Caco-2 (cell line): ENCODE measurements around the gene CWC22. TPM values are rescaled to one million over a fixed set of nuclear protein-coding genes. Genes with fewer than 3 reads are reported as not detected.

Source experiments
- BruUV-seq: library from RNA; stranded (reverse); fragments of 400-500 nt; replicated peaks from 2 replicates; lab custom pipeline; 2021; lab: Mats Ljungman, UMichigan
- CTCF ChIA-PET: fragments of 300-600 bp; sonication (Branson Sonifier 250); formaldehyde crosslinking; loops from one replicate; lab custom pipeline; 2022; ENCODE audit warnings: antibody characterized with exemption; lab: Charles Lee
- POLR2A ChIA-PET: fragments of 300-600 bp; sonication (Branson Sonifier 250); formaldehyde crosslinking; loops from one replicate; lab custom pipeline; 2022; ENCODE audit warnings: antibody characterized with exemption; lab: Charles Lee
- DNase-seq, 2 experiments: peaks; one replicate each; pipeline versions ENCODE4 v3.0.0 to v3.0.0-alpha.2; 2020 to 2022
- H3K27me3 ChIP-seq: replicated peaks from 2 replicates; pipeline ENCODE4 v1.6.0; 2011; ENCODE audit warnings: low read length; ENCODE audit not compliant: control insufficient read depth, insufficient read depth
- H3K36me3 ChIP-seq: 2 replicates; pipeline ENCODE4 v1.5.1; 2011; ENCODE audit warnings: low read length; ENCODE audit not compliant: control insufficient read depth, insufficient read depth
- H3K4me1 ChIP-seq: fragments of 250-450 bp; sonication (Bioruptor Pico); 2 replicates; pipeline ENCODE4 v1.5.1; 2020; ENCODE audit warnings: mild to moderate bottlenecking
- H3K4me3 ChIP-seq: 2 replicates; pipeline ENCODE4 v1.5.1; 2011; ENCODE audit warnings: low read depth, mild to moderate bottlenecking, control low read depth, low read length
- H3K9me3 ChIP-seq: fragments of 250-450 bp; sonication (Bioruptor Pico); 2 replicates; pipeline ENCODE4 v1.5.1; 2020; ENCODE audit warnings: mild to moderate bottlenecking, moderate library complexity
- H3K27ac Mint-ChIP-seq: one replicate; pipeline ENCODE4 v1.8.0; 2022; ENCODE audit warnings: mixed read lengths; ENCODE audit not compliant: unreplicated experiment
- H3K27me3 Mint-ChIP-seq: one replicate; pipeline ENCODE4 v1.8.0; 2022; ENCODE audit warnings: mixed read lengths; ENCODE audit not compliant: insufficient read depth, unreplicated experiment
- H3K36me3 Mint-ChIP-seq: one replicate; pipeline ENCODE4 v1.8.0; 2022; ENCODE audit warnings: mild to moderate bottlenecking, mixed read lengths; ENCODE audit not compliant: insufficient read depth, unreplicated experiment
- H3K4me1 Mint-ChIP-seq: one replicate; pipeline ENCODE4 v1.8.0; 2022; ENCODE audit warnings: low read depth, mixed read lengths; ENCODE audit not compliant: unreplicated experiment
- H3K4me3 Mint-ChIP-seq: one replicate; pipeline ENCODE4 v1.8.0; 2022; ENCODE audit warnings: mild to moderate bottlenecking, moderate library complexity, mixed read lengths; ENCODE audit not compliant: unreplicated experiment
- H3K9me3 Mint-ChIP-seq: one replicate; pipeline ENCODE4 v1.8.0; 2022; ENCODE audit warnings: mixed read lengths; ENCODE audit not compliant: unreplicated experiment
- CTCF ChIP-seq, 2 experiments: fragments of 200-600 bp in 1 of 2; IDR thresholded peaks; 1 replicate in 1 of 2; 2 replicates in 1 of 2; pipeline versions ENCODE4 v1.5.1 to v1.8.0; 2011 to 2022; ENCODE audit warnings: antibody characterized with exemption in 1 of 2, control low read depth in 1 of 2, inconsistent platforms in 1 of 2, low read depth in 1 of 2, low read length in 1 of 2, mild to moderate bottlenecking in 1 of 2, moderate library complexity in 1 of 2; ENCODE audit not compliant: insufficient read depth in 1 of 2, severe bottlenecking in 1 of 2, unreplicated experiment in 1 of 2
- intact Hi-C: fragments of 100-400 bp; cut with micrococcal nuclease; formaldehyde crosslinking; loops from one replicate; pipeline ENCODE4 v1.10.0; 2022; ENCODE audit not compliant: unreplicated experiment
- total RNA-seq: library from RNA; stranded (reverse); gene quantifications from 2 replicates; pipeline ENCODE4 v1.2.3, GENCODE V29; 2022

Gene CWC22
- total RNA-seq, 1 experiment from 2014 or later: 20.3 TPM

- ChIA-PET POLR2A (no interaction called here), CTCF (no interaction called here)
- H3K9me3 Mint-ChIP-seq: no peaks in the 10 kb centered on the region
- Histone ChIP-seq H3K4me3 (no peak overlapping the region), H3K9me3 (no peaks in the 10 kb centered on the region), H3K4me1 (no peaks in the 10 kb centered on the region), H3K36me3 (no peaks in the 10 kb centered on the region), H3K27me3 (no peaks in the 10 kb centered on the region; the same call in 1 of the 2 replicates)
- no peak for TF ChIP-seq CTCF (IDR thresholded peaks at IDR 0.05; ENCODE audit: insufficient read depth in 1 of 2, low read depth in 1 of 2, low read length in 1 of 2, severe bottlenecking in 1 of 2, unreplicated experiment in 1 of 2)
- H3K36me3 Mint-ChIP-seq: no peaks in the 10 kb centered on the region
- H3K27ac Mint-ChIP-seq: no peak overlapping the region
- peaks cover 9% of the 10 kb centered on the region for H3K27me3 Mint-ChIP-seq
- BruUV-seq: no TSS peak
- DNase-seq: no peak
- intact Hi-C loops: no loop called here
- no peaks in the 10 kb centered on the region for H3K4me1 Mint-ChIP-seq
- no peak overlapping the region for H3K4me3 Mint-ChIP-seq
These were observed 39.1 kb upstream of the CWC22 start for GRCh38 chr2:180046202-180046601.

- intact Hi-C loops: no loop called here
These were observed 33.2 kb upstream of the CWC22 start for GRCh38 chr2:180040146-180040925.

DNA sequence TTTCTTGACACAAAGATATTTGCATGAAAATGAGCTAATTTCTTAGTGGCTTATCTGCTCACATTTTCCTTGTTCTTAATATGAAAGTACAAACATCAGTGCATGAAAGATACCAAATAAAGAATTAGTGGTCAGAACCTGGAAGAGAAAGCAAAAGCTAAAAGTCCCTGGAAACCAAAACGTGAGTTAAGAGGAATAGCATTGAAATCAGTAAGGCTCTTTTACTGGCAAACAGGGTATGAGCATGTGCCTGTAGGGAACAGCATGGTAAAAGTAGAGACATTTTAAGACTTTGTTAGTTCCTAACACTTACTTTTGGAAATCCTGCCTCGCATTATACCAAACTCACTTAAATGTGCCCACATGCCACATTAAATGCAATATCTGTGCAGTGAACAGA is 31.9 kb upstream of the CWC22 start:
- no peaks in the 10 kb centered on the region for H3K36me3 ChIP-seq
- intact Hi-C loops: no loop called here
- H3K4me3 ChIP-seq: no peak overlapping the region
- CTCF ChIA-PET: no interaction called here
- Mint-ChIP-seq H3K4me1 (no peaks in the 10 kb centered on the region), H3K36me3 (no peaks in the 10 kb centered on the region), H3K4me3 (no peak overlapping the region), H3K27ac (no peak overlapping the region), H3K9me3 (no peaks in the 10 kb centered on the region), H3K27me3 (peaks cover 18% of the 10 kb centered on the region)
- H3K4me1 ChIP-seq: peaks cover 11% of the 10 kb centered on the region; the same call in 1 of the 2 replicates
- H3K27me3 ChIP-seq: no peaks in the 10 kb centered on the region
- H3K9me3 ChIP-seq: no peaks in the 10 kb centered on the region; the same call in 1 of the 2 replicates
- TF ChIP-seq CTCF (IDR thresholded peaks at IDR 0.05; ENCODE audit: insufficient read depth in 1 of 2, low read depth in 1 of 2, low read length in 1 of 2, severe bottlenecking in 1 of 2, unreplicated experiment in 1 of 2): no peak
- BruUV-seq: no TSS peak
- POLR2A ChIA-PET: no interaction called here
- DNase-seq: no peak

More at GRCh38 chr2:180040146-180040925, 33.2 kb upstream of the CWC22 start:
- H3K9me3 Mint-ChIP-seq: no peaks in the 10 kb centered on the region
- Histone ChIP-seq H3K4me1 (peaks cover 11% of the 10 kb centered on the region; the same call in 1 of the 2 replicates), H3K9me3 (no peaks in the 10 kb centered on the region; the same call in 1 of the 2 replicates), H3K36me3 (no peaks in the 10 kb centered on the region), H3K27me3 (no peaks in the 10 kb centered on the region), H3K4me3 (no peak overlapping the region)
- CTCF ChIA-PET: no interaction called here
- H3K36me3 Mint-ChIP-seq: no peaks in the 10 kb centered on the region
- no TSS peak for BruUV-seq
- POLR2A ChIA-PET: no interaction called here
- no peak for TF ChIP-seq CTCF (IDR thresholded peaks at IDR 0.05; ENCODE audit: insufficient read depth in 1 of 2, low read depth in 1 of 2, low read length in 1 of 2, severe bottlenecking in 1 of 2, unreplicated experiment in 1 of 2)
- DNase-seq: no peak
- H3K27ac Mint-ChIP-seq: no peak overlapping the region
- no peak overlapping the region for H3K4me3 Mint-ChIP-seq
- H3K27me3 Mint-ChIP-seq: peaks cover 18% of the 10 kb centered on the region
- H3K4me1 Mint-ChIP-seq: no peaks in the 10 kb centered on the region
